ENCODE results near the gene DMBX1. TPM values are rescaled to one million over a fixed set of nuclear protein-coding genes. Genes with fewer than 3 reads are reported as not detected.

The DMBX1 gene
- total and polyA plus RNA-seq, 10 donors, result not detected

- intact Hi-C loops (cut with DNase I; ENCODE audit: low total_unique reads), result no loop called here
- Histone ChIP-seq H3K4me3 (no peak overlapping the region), H3K36me3 (no peaks in the 10 kb centered on the region), H3K27ac (no peak overlapping the region), H3K9me3 (no peaks in the 10 kb centered on the region), H3K4me1 (no peaks in the 10 kb centered on the region), H3K27me3 (replicated peaks in 1 of 7) (peaks cover 3 to 53% (median 31%) of the 10 kb centered on the region in 7 donors)
- no peak for DNase-seq
- TF ChIP-seq POLR2A (IDR thresholded peaks at IDR 0.05) (no peak), POLR2AphosphoS5 (IDR thresholded peaks at IDR 0.05) (no peak)
- TF ChIP-seq, protein P1, sequence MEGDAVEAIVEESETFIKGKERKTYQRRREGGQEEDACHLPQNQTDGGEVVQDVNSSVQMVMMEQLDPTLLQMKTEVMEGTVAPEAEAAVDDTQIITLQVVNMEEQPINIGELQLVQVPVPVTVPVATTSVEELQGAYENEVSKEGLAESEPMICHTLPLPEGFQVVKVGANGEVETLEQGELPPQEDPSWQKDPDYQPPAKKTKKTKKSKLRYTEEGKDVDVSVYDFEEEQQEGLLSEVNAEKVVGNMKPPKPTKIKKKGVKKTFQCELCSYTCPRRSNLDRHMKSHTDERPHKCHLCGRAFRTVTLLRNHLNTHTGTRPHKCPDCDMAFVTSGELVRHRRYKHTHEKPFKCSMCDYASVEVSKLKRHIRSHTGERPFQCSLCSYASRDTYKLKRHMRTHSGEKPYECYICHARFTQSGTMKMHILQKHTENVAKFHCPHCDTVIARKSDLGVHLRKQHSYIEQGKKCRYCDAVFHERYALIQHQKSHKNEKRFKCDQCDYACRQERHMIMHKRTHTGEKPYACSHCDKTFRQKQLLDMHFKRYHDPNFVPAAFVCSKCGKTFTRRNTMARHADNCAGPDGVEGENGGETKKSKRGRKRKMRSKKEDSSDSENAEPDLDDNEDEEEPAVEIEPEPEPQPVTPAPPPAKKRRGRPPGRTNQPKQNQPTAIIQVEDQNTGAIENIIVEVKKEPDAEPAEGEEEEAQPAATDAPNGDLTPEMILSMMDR (IDR thresholded peaks at IDR 0.05 in 8 of 11, conservative IDR thresholded peaks at IDR 0.05 in 3 of 11), result no peak
- WGBS, 5 donors, result 57 to 76% (median 74%) methylated on average over 3 of the region's 3 CpGs
Measured at GRCh38 chr1:46497020-46497419, 7.4 kb downstream of the DMBX1 start.

GRCh38 chr1:46497665-46498064 lies 8.0 kb downstream of the DMBX1 start:
- Histone ChIP-seq H3K4me1 (no peaks in the 10 kb centered on the region), H3K9me3 (no peaks in the 10 kb centered on the region), H3K36me3 (no peaks in the 10 kb centered on the region), H3K4me3 (no peak overlapping the region), H3K27me3 (replicated peaks in 1 of 7) (peaks cover 0 to 53% (median 25%) of the 10 kb centered on the region in 7 donors), H3K27ac (no peak overlapping the region)
- TF ChIP-seq POLR2A (IDR thresholded peaks at IDR 0.05) (no peak), POLR2AphosphoS5 (IDR thresholded peaks at IDR 0.05) (no peak)
- TF ChIP-seq, protein P1 (IDR thresholded peaks at IDR 0.05 in 8 of 11, conservative IDR thresholded peaks at IDR 0.05 in 3 of 11), result no peak
- intact Hi-C loops (cut with DNase I; ENCODE audit: low total_unique reads), result no loop called here
- WGBS, 5 donors, result 90 to 95% (median 91%) methylated on average over 19 of the region's 19 CpGs
- DNase-seq, result no peak

- H3K27me3 ChIP-seq (replicated peaks in 1 of 7), result peaks cover 0 to 26% (median 0%) of the 10 kb centered on the region in 7 donors
- DNase-seq, result no peak
- intact Hi-C loops (cut with DNase I; ENCODE audit: low total_unique reads), result no loop called here
- H3K4me1 ChIP-seq, result no peaks in the 10 kb centered on the region
- H3K36me3 ChIP-seq, result no peaks in the 10 kb centered on the region
- 89 to 95% (median 94%) methylated on average over 3 of the region's 3 CpGs for WGBS, 5 donors
- no peak overlapping the region for H3K27ac ChIP-seq
- H3K9me3 ChIP-seq, result no peaks in the 10 kb centered on the region
- no peak overlapping the region for H3K4me3 ChIP-seq
- TF ChIP-seq, protein P1 (IDR thresholded peaks at IDR 0.05 in 8 of 11, conservative IDR thresholded peaks at IDR 0.05 in 3 of 11), result no peak
- TF ChIP-seq POLR2A (IDR thresholded peaks at IDR 0.05) (no peak), POLR2AphosphoS5 (IDR thresholded peaks at IDR 0.05) (no peak)
Measured at GRCh38 chr1:46501528-46501927, 11.9 kb downstream of the DMBX1 start.

DNA sequence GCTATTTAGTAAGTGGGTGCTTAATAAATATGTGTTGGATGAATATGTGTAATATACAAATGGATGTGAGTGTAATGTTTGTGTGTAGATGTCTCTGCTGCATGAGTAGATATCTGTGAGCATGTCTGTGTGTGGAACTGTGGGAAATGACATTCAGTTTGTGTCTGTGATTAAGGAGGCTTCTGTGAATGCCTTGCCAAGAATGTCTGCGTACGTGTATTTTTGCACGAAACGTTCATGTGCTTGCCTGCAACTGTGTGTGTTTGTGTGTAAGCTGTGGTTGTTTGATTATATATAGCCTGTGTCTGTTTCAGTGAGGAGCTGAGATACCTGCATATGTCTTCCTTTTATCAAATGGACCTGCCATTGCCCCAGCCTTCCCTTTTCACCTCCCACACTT lies 13.8 kb downstream of the DMBX1 start:
- peaks cover 0 to 26% (median 0%) of the 10 kb centered on the region in 7 donors for H3K27me3 ChIP-seq (replicated peaks in 1 of 7)
- H3K4me3 ChIP-seq, result no peak overlapping the region
- 78 to 85% (median 80%) methylated on average over 4 of the region's 4 CpGs for WGBS, 5 donors
- no peak for TF ChIP-seq POLR2AphosphoS5 (IDR thresholded peaks at IDR 0.05)
- TF ChIP-seq, protein P1 (IDR thresholded peaks at IDR 0.05 in 8 of 11, conservative IDR thresholded peaks at IDR 0.05 in 3 of 11), result no peak
- TF ChIP-seq POLR2A (IDR thresholded peaks at IDR 0.05), result no peak
- no peaks in the 10 kb centered on the region for H3K4me1 ChIP-seq
- H3K9me3 ChIP-seq, result no peaks in the 10 kb centered on the region
- intact Hi-C loops (cut with DNase I; ENCODE audit: low total_unique reads), result no loop called here
- H3K36me3 ChIP-seq, result no peaks in the 10 kb centered on the region
- no peak for DNase-seq
- H3K27ac ChIP-seq, result no peak overlapping the region
